Body of pancreas (tissue), 4 donors: Measurements from ENCODE around the gene SPATA25. TPM values are rescaled to one million over a fixed set of nuclear protein-coding genes. Genes with fewer than 3 reads are reported as not detected.

Source experiments
- ATAC-seq: fragments of 150-250 bp; one replicate; pipeline ENCODE4 v1.9.1; 2016
- DNase-seq, 4 donors: peaks; one replicate each; pipeline ENCODE4 v3.0.0-alpha.2; 2019
- H3K27ac ChIP-seq, 4 donors: fragments of 200-600 bp; sonication (generic); 1 replicate in 3 of 4; 2 replicates in 1 of 4; pipeline versions ENCODE4 v1.5.1 to v1.6.1; 2016 to 2019; ENCODE audit warnings: mild to moderate bottlenecking in 1 of 4, mixed read lengths in 1 of 4, moderate library complexity in 1 of 4
- H3K27me3 ChIP-seq, 2 donors: fragments of 200-600 bp; sonication (generic); one replicate each; pipeline ENCODE4 v1.6.0; 2016; ENCODE audit warnings: mild to moderate bottlenecking in 1 of 2
- H3K36me3 ChIP-seq, 2 donors: fragments of 200-600 bp; sonication (generic); replicated peaks in 1 of 2; 2 replicates each; pipeline ENCODE4 v1.5.1; 2016; ENCODE audit warnings: low read depth in 2 of 2; ENCODE audit not compliant: insufficient read depth in 1 of 2
- H3K4me1 ChIP-seq: fragments of 200-600 bp; sonication (generic); one replicate; pipeline ENCODE4 v1.6.0; 2016
- H3K4me3 ChIP-seq, 2 donors: fragments of 200-600 bp; sonication (generic); 1 replicate in 1 of 2; 2 replicates in 1 of 2; pipeline ENCODE4 v1.5.1; 2016 to 2019
- H3K9me3 ChIP-seq, 3 donors: fragments of 200-600 bp; sonication (generic); 1 replicate in 2 of 3; 2 replicates in 1 of 3; pipeline ENCODE4 v1.5.1; 2016
- POLR2A ChIP-seq, 3 donors: fragments of 450-650 bp; IDR thresholded peaks; one replicate each; pipeline ENCODE4 v1.6.1; 2016; ENCODE audit warnings: antibody characterized with exemption in 3 of 3, mild to moderate bottlenecking in 2 of 3
- WGBS, 2 donors: methylation state at CpG; one replicate each; pipeline ENCODE4 v1.1.5; 2017; 5-methylcytosine and 5-hydroxymethylcytosine counted together
- intact Hi-C: fragments of 100-400 bp; cut with DNase I; formaldehyde crosslinking; loops from one replicate; pipeline ENCODE4 v1.15.1; 2023
- total RNA-seq, 2 donors: library from RNA; depleted of rRNA; stranded (reverse); fragments of >200 nt; gene quantifications; one replicate each; pipeline ENCODE4 v1.1.0, GENCODE V29; 2016
- TF ChIP-seq, protein P1 (sequence below), 7 experiments: fragments of 450-650 bp in 4 of 7; fragments of 200-600 bp in 3 of 7; sonication (generic) in 3 of 7; IDR thresholded peaks; one replicate each; pipeline ENCODE4 v1.5.1; 2016 to 2019; ENCODE audit warnings: antibody characterized with exemption in 7 of 7

The SPATA25 gene
- total RNA-seq, 2 donors from 2014 or later, result 1.3 to 2.6 TPM

DNA sequence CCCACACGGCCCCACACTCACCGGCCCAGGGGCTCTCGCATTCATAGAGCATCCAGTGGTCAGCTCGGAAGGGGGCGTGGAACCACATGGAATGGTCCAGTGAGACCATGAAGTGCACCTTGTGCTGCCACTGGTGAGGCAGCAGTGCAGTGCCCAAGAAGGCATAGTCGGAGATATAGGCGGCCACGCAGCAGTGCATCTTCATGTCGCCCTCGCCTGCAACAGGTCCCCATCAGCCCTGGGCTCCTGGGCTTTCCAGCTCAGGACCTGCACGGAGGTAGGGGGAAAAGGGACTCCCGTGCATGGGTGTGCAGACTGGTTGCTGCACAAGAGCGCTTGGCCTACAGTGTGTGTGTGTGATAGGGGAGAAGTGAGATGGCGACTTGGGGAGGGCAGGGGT, 43.9 kb downstream of the SPATA25 start:
- DNase-seq (no peak), ATAC-seq (no peak)
- H3K4me3 ChIP-seq, result no peak overlapping the region
- intact Hi-C loops, result no loop called here
- H3K27me3 ChIP-seq, result no peaks in the 10 kb centered on the region
- WGBS, 2 donors, result 86% methylated on average over 11 to 14 of the region's 14 CpGs
- H3K9me3 ChIP-seq, result no peaks in the 10 kb centered on the region
- H3K4me1 ChIP-seq, result no peaks in the 10 kb centered on the region
- no peak overlapping the region for H3K27ac ChIP-seq
- H3K36me3 ChIP-seq, result peaks cover 3 to 16% of the 10 kb centered on the region in 2 donors
- no peak for TF ChIP-seq POLR2A (IDR thresholded peaks at IDR 0.05)
- TF ChIP-seq, protein P1, sequence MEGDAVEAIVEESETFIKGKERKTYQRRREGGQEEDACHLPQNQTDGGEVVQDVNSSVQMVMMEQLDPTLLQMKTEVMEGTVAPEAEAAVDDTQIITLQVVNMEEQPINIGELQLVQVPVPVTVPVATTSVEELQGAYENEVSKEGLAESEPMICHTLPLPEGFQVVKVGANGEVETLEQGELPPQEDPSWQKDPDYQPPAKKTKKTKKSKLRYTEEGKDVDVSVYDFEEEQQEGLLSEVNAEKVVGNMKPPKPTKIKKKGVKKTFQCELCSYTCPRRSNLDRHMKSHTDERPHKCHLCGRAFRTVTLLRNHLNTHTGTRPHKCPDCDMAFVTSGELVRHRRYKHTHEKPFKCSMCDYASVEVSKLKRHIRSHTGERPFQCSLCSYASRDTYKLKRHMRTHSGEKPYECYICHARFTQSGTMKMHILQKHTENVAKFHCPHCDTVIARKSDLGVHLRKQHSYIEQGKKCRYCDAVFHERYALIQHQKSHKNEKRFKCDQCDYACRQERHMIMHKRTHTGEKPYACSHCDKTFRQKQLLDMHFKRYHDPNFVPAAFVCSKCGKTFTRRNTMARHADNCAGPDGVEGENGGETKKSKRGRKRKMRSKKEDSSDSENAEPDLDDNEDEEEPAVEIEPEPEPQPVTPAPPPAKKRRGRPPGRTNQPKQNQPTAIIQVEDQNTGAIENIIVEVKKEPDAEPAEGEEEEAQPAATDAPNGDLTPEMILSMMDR (IDR thresholded peaks at IDR 0.05), result no peak

DNA sequence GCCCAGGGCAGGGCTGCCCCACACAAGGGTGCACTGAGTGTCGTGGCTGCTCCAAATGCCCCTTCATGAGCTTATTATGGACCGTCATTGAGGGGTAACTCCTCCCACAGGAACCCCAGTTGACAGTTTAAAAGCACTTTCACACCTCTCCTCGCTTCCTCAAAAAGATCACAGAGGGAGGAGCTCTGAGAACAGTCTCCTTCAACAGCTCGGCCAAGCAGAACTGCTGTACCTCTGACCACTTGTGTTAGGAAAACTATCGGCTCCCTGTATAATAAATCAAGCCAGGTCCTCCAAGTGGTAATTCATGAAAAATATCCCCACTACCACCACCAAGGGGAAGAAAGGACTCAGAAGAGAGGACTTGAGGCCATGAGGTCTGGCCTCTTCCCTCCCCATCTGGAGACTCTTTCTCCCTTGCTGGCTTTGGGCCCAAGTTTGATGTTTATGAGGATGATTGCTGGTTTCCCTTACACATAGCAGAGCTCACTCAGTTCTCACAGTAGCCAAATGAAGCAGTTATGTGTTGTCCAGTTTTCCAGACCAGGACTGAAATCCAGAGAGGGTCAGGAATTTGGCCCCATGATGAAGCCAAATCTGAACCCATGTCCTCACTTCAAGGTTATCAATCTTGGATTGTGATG, 45.1 kb downstream of the SPATA25 start:
- intact Hi-C loops, result no loop called here
- H3K4me3 ChIP-seq, result no peak overlapping the region
- H3K27ac ChIP-seq, result no peak overlapping the region
- H3K27me3 ChIP-seq, result no peaks in the 10 kb centered on the region
- 70 to 92% methylated on average over 5 of the region's 5 CpGs for WGBS, 2 donors
- peaks cover 3 to 12% of the 10 kb centered on the region in 2 donors for H3K36me3 ChIP-seq
- H3K4me1 ChIP-seq, result no peaks in the 10 kb centered on the region
- no peak for ATAC-seq
- TF ChIP-seq, protein P1 (IDR thresholded peaks at IDR 0.05), result no peak
- no peak for TF ChIP-seq POLR2A (IDR thresholded peaks at IDR 0.05)
- no peaks in the 10 kb centered on the region for H3K9me3 ChIP-seq
- DNase-seq, result peak in 1 of 4 donors; percentile 17

DNA sequence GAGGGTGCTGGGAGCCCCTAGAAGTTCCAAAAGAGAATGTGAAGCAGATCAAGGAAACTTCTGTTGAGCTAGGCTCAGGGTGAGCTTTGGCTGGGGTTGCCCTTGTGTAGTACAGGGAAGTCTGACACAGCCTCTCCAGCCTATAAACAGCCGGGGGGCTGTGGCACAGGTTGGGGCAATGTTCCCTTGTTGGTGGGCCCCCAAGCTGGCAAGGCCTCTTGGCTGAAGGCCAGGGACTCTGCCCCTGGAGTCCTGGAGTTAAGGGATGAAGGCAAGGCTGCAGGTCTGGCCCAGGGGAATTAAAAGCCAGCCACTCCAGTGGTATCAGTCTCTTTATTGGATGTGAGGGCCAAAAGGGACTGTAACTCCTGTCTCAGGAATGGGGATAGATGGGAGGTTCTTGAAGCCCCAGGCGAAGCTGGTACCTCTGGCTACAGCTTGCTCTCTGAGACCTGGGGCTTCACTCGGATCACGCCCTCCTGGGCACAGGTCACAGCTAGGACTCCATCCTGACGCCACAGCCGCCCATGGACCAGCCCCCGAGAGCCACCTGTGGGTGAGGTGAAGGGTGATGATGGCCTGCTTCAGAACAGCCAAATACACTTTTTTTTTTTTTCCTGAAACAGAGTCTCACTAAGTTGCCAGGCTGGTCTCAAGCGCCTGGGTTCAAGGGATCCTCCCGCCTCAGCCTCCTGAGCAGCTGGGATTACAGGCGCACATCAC, 45.9 kb downstream of the SPATA25 start:
- H3K9me3 ChIP-seq, result no peaks in the 10 kb centered on the region
- no peak overlapping the region for H3K27ac ChIP-seq
- intact Hi-C loops, result no loop called here
- H3K4me1 ChIP-seq, result no peaks in the 10 kb centered on the region
- ATAC-seq (no peak), DNase-seq (no peak)
- TF ChIP-seq, protein P1 (IDR thresholded peaks at IDR 0.05), result no peak
- TF ChIP-seq POLR2A (IDR thresholded peaks at IDR 0.05), result no peak
- H3K27me3 ChIP-seq, result no peaks in the 10 kb centered on the region
- H3K4me3 ChIP-seq, result no peak overlapping the region
- 94 to 95% methylated on average over 7 to 10 of the region's 10 CpGs for WGBS, 2 donors
- H3K36me3 ChIP-seq, result peaks cover 3 to 12% of the 10 kb centered on the region in 2 donors

DNA sequence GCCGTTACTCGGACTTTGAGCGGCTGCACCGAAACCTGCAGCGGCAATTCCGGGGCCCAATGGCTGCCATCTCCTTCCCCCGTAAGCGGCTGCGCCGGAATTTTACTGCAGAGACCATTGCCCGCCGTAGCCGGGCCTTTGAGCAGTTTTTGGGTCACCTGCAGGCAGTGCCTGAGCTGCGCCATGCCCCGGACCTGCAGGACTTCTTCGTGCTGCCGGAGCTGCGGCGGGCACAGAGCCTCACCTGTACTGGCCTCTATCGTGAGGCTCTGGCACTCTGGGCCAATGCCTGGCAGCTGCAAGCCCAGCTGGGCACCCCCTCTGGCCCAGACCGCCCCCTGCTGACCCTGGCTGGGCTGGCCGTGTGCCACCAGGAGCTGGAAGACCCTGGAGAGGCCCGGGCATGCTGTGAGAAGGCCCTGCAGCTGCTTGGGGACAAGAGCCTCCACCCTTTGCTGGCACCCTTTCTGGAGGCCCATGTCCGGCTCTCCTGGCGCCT, 46.7 kb downstream of the SPATA25 start:
- no peak for TF ChIP-seq POLR2A (IDR thresholded peaks at IDR 0.05)
- TF ChIP-seq, protein P1 (IDR thresholded peaks at IDR 0.05), result no peak
- 94% methylated on average over 24 of the region's 25 CpGs; no CpG with 5 or more reads in 1 of the 2 donors for WGBS, 2 donors
- Histone ChIP-seq H3K9me3 (no peaks in the 10 kb centered on the region), H3K4me1 (no peaks in the 10 kb centered on the region), H3K27me3 (no peaks in the 10 kb centered on the region), H3K4me3 (no peak overlapping the region), H3K36me3 (peaks cover 3 to 12% of the 10 kb centered on the region in 2 donors), H3K27ac (no peak overlapping the region)
- DNase-seq (no peak), ATAC-seq (peak; percentile 28)
- intact Hi-C loops, result no loop called here
